ENCODE results near the gene ZBTB11. TPM values are rescaled to one million over a fixed set of nuclear protein-coding genes. Genes with fewer than 3 reads are reported as not detected.
"Not testable (repeated sequence)": the region's sequence is repeated elsewhere in the genome, so short reads cannot be mapped to it uniquely, and the experiment has no call there.

ZBTB11 gene
- total RNA-seq, 3 donors from 2014 or later, result 23.4 to 38.2 (median 25.9) TPM

DNA sequence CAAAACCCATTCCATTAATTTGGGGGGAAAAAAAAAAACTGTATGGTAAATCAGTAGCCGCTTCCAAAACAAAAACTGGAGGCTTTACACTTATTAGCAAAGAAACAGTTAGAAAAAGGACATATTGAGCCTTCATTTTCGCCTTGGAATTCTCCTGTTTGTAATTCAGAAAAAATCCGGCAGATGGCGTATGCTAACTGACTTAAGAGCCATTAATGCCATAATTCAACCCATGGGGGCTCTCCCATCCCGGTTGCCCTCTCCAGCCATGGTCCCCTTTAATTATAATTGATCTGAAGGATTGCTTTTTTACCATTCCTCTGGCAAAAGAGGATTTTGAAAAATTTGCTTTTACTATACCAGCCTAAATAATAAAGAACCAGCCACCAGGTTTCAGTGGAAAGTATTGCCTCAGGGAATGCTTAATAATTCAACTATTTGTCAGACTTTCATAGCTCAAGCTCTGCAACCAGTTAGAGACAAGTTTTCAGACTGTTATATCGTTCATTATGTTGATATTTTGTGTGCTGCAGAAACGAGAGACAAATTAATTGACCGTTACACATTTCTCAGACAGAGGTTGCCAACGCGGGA lies 18.9 kb upstream of the ZBTB11 start:
- intact Hi-C loops (cut with DNase I; ENCODE audit: low total_unique reads), result no loop called here
- Histone ChIP-seq H3K36me3 (no peaks in the 10 kb centered on the region), H3K9me3 (no peaks in the 10 kb centered on the region), H3K27ac (no peak overlapping the region), H3K27me3 (no peaks in the 10 kb centered on the region), H3K4me3 (no peak overlapping the region), H3K4me1 (no peaks in the 10 kb centered on the region)
- TF ChIP-seq, protein P1, sequence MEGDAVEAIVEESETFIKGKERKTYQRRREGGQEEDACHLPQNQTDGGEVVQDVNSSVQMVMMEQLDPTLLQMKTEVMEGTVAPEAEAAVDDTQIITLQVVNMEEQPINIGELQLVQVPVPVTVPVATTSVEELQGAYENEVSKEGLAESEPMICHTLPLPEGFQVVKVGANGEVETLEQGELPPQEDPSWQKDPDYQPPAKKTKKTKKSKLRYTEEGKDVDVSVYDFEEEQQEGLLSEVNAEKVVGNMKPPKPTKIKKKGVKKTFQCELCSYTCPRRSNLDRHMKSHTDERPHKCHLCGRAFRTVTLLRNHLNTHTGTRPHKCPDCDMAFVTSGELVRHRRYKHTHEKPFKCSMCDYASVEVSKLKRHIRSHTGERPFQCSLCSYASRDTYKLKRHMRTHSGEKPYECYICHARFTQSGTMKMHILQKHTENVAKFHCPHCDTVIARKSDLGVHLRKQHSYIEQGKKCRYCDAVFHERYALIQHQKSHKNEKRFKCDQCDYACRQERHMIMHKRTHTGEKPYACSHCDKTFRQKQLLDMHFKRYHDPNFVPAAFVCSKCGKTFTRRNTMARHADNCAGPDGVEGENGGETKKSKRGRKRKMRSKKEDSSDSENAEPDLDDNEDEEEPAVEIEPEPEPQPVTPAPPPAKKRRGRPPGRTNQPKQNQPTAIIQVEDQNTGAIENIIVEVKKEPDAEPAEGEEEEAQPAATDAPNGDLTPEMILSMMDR (IDR thresholded peaks at IDR 0.05), result peak; percentile 30 to 67 (median 56)
- TF ChIP-seq POLR2AphosphoS5 (IDR thresholded peaks at IDR 0.05), result no peak
- no peak for TF ChIP-seq POLR2A (IDR thresholded peaks at IDR 0.05)
- no peak for DNase-seq (ENCODE audit: low spot score in 2 of 2)

DNA sequence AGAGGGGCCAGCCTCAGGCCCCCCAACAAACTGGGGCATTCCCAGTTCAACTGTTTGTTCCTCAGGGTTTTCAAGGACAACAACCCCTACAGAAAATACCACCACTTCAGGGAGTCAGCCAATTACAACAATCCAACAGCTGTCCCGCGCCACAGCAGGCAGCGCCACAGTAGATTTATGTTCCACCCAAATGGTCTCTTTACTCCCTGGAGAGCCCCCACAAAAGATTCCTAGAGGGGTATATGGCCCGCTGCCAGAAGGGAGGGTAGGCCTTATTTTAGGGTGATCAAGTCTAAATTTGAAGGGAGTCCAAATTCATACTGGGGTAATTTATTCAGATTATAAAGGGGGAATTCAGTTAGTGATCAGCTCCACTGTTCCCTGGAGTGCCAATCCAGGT lies 17.9 kb upstream of the ZBTB11 start:
- H3K27me3 ChIP-seq; H3K9me3 ChIP-seq; intact Hi-C loops (cut with DNase I; ENCODE audit: low total_unique reads); H3K4me3 ChIP-seq; DNase-seq (ENCODE audit: low spot score in 2 of 2); H3K27ac ChIP-seq; H3K4me1 ChIP-seq; H3K36me3 ChIP-seq: not testable (repeated sequence)

DNA sequence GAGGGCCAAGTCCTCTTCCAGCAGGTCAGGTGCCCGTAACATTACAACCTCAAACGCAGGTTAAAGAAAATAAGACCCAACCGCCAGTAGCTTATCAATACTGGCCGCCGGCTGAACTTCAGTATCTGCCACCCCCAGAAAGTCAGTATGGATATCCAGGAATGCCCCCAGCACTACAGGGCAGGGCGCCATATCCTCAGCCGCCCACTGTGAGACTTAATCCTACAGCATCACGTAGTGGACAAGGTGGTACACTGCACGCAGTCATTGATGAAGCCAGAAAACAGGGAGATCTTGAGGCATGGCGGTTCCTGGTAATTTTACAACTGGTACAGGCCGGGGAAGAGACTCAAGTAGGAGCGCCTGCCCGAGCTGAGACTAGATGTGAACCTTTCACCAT lies 16.6 kb upstream of the ZBTB11 start:
- DNase-seq (ENCODE audit: low spot score in 2 of 2); intact Hi-C loops (cut with DNase I; ENCODE audit: low total_unique reads); H3K27ac ChIP-seq; H3K27me3 ChIP-seq; H3K4me3 ChIP-seq; H3K4me1 ChIP-seq; H3K36me3 ChIP-seq; H3K9me3 ChIP-seq: not testable (repeated sequence)
- TF ChIP-seq, protein P1 (IDR thresholded peaks at IDR 0.05), result peak in 2 of 3 donors; percentile 17 to 30

DNA sequence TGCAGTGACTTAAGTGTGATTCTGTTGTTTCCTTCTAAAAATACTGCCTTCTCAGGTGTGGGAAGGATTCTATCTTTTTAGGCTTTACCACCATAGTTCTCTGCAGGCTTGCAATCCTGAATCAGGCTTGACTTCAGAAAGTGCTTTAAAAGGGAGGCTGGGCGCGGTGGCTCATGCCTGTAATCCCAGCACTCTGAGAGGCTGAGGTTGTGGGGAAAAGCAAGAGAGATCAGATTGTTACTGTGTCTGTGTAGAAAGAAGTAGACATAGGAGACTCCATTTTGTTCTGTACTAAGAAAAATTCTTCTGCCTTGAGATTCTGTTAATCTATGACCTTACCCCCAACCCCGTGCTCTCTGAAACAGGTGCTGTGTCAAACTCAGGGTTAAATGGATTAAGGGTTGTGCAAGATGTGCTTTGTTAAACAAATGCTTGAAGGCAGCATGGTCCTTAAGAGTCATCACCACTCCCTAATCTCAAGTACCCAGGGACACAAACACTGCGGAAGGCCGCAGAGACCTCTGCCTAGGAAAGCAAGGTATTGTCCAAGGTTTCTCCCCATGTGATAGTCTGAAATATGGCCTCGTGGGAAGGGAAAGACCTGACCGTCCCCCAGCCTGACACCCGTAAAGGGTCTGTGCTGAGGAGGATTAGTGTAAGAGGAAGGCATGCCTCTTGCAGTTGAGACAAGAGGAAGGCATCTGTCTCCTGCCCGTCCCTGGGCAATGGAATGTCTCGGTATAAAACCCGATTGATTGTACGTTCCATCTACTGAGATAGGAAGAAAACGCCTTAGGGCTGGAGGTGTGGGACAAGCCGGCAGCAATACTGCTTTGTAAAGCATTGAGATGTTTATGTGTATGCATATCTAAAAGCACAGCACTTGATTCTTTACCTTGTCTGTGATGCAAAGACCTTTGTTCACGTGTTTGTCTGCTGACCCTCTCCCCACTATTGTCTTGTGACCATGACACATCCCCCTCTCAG lies 15.0 kb upstream of the ZBTB11 start:
- H3K27ac ChIP-seq; H3K4me1 ChIP-seq; H3K27me3 ChIP-seq; intact Hi-C loops (cut with DNase I; ENCODE audit: low total_unique reads); H3K36me3 ChIP-seq; H3K4me3 ChIP-seq; H3K9me3 ChIP-seq; DNase-seq (ENCODE audit: low spot score in 2 of 2): not testable (repeated sequence)

DNA sequence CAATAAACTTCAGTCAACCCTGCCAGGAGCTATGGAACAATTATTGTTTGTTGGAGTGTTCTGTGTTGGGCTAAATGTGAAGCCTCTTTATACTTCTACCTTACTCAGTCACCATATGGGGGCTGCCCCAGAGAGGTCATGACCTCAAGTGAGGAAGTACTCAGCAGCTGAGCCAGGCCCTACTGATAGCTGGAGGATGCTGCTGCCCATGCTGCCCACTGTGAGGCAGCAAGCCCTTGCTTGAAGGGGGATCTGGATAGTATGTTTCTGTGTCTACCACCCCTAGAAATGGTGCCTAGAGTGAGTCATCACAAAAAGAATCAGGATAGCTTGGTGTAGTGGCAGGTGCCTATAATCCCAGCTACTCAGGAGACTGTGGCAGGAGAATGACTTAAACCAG lies 14.0 kb upstream of the ZBTB11 start:
- intact Hi-C loops (cut with DNase I; ENCODE audit: low total_unique reads), result no loop called here
- DNase-seq (ENCODE audit: low spot score in 2 of 2), result no peak
- no peaks in the 10 kb centered on the region for H3K9me3 ChIP-seq
- no peaks in the 10 kb centered on the region for H3K4me1 ChIP-seq
- no peaks in the 10 kb centered on the region for H3K36me3 ChIP-seq
- TF ChIP-seq POLR2AphosphoS5 (IDR thresholded peaks at IDR 0.05) (no peak), POLR2A (IDR thresholded peaks at IDR 0.05) (no peak)
- TF ChIP-seq, protein P1 (IDR thresholded peaks at IDR 0.05), result no peak
- H3K4me3 ChIP-seq, result no peak overlapping the region
- no peak overlapping the region for H3K27ac ChIP-seq
- H3K27me3 ChIP-seq, result no peaks in the 10 kb centered on the region

DNA sequence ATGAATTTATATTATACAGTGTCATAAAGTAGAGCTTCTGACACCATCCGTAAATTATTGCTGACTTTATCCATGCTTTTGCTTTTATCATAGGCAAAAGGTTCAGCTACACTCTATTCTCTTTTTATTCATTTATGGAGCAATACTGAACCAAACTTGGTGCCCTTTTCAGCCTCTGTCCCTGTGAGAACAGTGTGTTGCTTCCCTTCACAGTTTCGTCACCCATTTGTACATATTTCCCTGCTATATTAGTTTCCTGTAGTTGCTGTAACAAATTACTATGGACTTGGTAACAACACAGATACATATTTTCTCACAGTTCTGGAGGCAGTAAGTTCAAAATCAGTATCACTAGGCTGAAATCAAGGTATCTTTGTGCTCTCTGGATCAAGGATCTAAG lies 12.4 kb upstream of the ZBTB11 start:
- Histone ChIP-seq H3K4me3 (no peak overlapping the region), H3K27ac (no peak overlapping the region), H3K27me3 (no peaks in the 10 kb centered on the region), H3K4me1 (no peaks in the 10 kb centered on the region), H3K9me3 (no peaks in the 10 kb centered on the region), H3K36me3 (no peaks in the 10 kb centered on the region)
- DNase-seq (ENCODE audit: low spot score in 2 of 2), result no peak
- intact Hi-C loops (cut with DNase I; ENCODE audit: low total_unique reads), result no loop called here
- TF ChIP-seq POLR2AphosphoS5 (IDR thresholded peaks at IDR 0.05) (no peak), POLR2A (IDR thresholded peaks at IDR 0.05) (no peak)
- TF ChIP-seq, protein P1 (IDR thresholded peaks at IDR 0.05), result no peak
